ENCODE data around the gene RHCG.

DNA sequence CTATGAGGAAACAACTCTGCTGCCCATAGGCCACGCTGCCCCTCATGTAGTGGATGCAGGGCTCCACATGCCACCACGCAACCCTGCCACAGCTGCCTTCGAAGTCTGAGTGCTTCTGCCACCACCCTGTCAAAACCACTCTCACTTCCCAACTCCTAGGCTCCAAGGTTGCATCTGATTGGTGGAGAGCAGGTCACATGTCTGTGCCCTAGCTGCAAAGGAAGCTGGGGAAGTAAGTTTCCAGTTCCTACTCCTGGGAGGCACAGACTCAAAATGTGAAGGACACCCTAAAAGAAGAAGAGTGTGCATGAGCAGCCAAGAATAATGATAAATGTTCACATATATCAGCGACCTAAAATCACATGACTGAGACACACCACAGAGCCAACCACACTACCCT, 47.0 kb upstream of the RHCG start:
- no peak for TF ChIP-seq POLR2A (IDR thresholded peaks at IDR 0.05)
- TF ChIP-seq, protein P1, sequence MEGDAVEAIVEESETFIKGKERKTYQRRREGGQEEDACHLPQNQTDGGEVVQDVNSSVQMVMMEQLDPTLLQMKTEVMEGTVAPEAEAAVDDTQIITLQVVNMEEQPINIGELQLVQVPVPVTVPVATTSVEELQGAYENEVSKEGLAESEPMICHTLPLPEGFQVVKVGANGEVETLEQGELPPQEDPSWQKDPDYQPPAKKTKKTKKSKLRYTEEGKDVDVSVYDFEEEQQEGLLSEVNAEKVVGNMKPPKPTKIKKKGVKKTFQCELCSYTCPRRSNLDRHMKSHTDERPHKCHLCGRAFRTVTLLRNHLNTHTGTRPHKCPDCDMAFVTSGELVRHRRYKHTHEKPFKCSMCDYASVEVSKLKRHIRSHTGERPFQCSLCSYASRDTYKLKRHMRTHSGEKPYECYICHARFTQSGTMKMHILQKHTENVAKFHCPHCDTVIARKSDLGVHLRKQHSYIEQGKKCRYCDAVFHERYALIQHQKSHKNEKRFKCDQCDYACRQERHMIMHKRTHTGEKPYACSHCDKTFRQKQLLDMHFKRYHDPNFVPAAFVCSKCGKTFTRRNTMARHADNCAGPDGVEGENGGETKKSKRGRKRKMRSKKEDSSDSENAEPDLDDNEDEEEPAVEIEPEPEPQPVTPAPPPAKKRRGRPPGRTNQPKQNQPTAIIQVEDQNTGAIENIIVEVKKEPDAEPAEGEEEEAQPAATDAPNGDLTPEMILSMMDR (IDR thresholded peaks at IDR 0.05 in 4 of 5, conservative IDR thresholded peaks at IDR 0.05 in 1 of 5): no peak
